PC-9 (cell line): ENCODE results near the gene DDX19B.

Experiments used
- EZH2 ChIP-seq: fragments of 200-600 bp; sonication (generic); IDR thresholded peaks from 2 replicates; pipeline ENCODE4 v1.8.0; 2017; ENCODE audit warnings: antibody characterized with exemption, low read depth
- TF ChIP-seq, protein P1 (sequence below): fragments of 200-600 bp; sonication (generic); conservative IDR thresholded peaks from 2 replicates; pipeline ENCODE4 v1.6.1; 2017; ENCODE audit warnings: mixed run types, antibody characterized with exemption, mild to moderate bottlenecking, moderate library complexity

DNA sequence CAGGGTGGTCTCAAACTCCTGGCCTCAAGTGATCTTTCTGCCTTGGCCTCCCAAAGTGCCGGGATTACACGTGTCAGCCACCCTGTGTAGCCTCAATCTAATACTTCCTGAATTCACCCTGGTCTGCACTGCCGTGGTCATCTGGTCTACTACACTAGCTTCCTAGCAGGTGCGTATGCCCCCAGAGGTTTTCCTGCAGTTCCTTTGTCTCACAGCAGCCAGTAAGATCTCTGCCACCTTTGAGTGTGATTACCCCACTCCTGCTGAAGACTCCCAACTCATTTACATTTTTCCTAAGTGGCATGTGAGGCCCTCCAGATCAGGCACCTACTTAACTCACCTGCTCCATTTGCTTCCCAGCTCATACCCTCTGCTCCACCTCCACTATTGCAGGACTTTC lies 42.6 kb downstream of the DDX19B start:
- TF ChIP-seq, protein P1, sequence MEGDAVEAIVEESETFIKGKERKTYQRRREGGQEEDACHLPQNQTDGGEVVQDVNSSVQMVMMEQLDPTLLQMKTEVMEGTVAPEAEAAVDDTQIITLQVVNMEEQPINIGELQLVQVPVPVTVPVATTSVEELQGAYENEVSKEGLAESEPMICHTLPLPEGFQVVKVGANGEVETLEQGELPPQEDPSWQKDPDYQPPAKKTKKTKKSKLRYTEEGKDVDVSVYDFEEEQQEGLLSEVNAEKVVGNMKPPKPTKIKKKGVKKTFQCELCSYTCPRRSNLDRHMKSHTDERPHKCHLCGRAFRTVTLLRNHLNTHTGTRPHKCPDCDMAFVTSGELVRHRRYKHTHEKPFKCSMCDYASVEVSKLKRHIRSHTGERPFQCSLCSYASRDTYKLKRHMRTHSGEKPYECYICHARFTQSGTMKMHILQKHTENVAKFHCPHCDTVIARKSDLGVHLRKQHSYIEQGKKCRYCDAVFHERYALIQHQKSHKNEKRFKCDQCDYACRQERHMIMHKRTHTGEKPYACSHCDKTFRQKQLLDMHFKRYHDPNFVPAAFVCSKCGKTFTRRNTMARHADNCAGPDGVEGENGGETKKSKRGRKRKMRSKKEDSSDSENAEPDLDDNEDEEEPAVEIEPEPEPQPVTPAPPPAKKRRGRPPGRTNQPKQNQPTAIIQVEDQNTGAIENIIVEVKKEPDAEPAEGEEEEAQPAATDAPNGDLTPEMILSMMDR: no peak
- no peak for TF ChIP-seq EZH2
